ENCODE measurements around the gene SRP68.

DNA sequence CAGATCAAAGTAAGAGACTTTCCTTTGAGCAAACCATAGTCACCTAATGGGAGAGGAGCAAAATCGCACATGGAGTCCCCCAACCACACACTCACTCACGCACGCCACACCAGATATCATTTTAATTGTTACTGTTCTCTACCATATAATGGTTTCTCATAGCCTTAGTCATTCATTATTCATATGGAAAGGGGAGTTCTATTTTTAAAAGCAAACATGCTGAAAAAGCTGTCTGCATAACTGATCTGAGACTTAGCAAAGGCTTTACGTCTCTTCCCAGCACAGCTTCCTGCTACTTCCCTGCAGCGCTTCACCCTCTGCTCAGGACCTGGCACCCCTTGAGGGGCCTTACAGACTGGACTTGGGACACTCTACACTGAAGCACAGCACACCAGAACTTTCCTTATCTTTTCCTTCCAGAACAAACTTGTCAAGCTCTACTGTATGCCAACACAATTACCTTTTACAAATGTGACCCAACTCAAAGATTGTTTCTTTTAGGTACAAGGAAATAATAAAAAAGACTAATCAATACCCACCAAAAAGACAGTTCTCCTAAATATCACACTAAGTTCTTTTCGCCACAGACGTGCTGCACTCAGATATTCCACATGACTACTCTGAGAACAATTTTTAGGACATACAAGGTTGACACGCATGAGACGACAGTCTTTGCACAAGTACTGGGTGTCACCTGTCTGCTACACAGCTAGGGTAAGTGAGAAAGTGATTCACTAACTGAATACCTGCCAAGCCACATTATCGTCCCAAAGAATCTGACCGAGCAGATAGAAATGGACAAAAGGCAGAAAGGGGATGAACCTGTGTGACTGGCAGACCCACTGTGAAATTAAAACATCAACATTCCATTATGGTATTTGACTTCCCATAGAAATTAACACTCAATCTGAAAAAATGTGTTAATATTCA, 21.5 kb downstream of the SRP68 start:
- TF ChIP-seq, protein P1, sequence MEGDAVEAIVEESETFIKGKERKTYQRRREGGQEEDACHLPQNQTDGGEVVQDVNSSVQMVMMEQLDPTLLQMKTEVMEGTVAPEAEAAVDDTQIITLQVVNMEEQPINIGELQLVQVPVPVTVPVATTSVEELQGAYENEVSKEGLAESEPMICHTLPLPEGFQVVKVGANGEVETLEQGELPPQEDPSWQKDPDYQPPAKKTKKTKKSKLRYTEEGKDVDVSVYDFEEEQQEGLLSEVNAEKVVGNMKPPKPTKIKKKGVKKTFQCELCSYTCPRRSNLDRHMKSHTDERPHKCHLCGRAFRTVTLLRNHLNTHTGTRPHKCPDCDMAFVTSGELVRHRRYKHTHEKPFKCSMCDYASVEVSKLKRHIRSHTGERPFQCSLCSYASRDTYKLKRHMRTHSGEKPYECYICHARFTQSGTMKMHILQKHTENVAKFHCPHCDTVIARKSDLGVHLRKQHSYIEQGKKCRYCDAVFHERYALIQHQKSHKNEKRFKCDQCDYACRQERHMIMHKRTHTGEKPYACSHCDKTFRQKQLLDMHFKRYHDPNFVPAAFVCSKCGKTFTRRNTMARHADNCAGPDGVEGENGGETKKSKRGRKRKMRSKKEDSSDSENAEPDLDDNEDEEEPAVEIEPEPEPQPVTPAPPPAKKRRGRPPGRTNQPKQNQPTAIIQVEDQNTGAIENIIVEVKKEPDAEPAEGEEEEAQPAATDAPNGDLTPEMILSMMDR (IDR thresholded peaks at IDR 0.05; ENCODE audit: control extremely low read depth in 1 of 3, insufficient read depth in 1 of 3, low read depth in 1 of 3, low read length in 3 of 3): no peak
- TF ChIP-seq POLR2A (IDR thresholded peaks at IDR 0.05; ENCODE audit: control extremely low read depth in 1 of 2, low read depth in 2 of 2, low read length in 2 of 2): no peak
- TF ChIP-seq, protein P2, sequence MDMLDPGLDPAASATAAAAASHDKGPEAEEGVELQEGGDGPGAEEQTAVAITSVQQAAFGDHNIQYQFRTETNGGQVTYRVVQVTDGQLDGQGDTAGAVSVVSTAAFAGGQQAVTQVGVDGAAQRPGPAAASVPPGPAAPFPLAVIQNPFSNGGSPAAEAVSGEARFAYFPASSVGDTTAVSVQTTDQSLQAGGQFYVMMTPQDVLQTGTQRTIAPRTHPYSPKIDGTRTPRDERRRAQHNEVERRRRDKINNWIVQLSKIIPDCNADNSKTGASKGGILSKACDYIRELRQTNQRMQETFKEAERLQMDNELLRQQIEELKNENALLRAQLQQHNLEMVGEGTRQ (IDR thresholded peaks at IDR 0.05; ENCODE audit: low read length): no peak
- TF ChIP-seq RFX5 (IDR thresholded peaks at IDR 0.05; ENCODE audit: borderline replicate concordance, low read depth, low read length): no peak
- no peak for TF ChIP-seq POLR2AphosphoS5 (IDR thresholded peaks at IDR 0.05; ENCODE audit: low read depth, low read length)
- no peak for TF ChIP-seq TAF1 (IDR thresholded peaks at IDR 0.05; ENCODE audit: low read depth, low read length)
- no peak for TF ChIP-seq BCL11A (IDR thresholded peaks at IDR 0.05; ENCODE audit: low read depth in 2 of 2, low read length in 2 of 2)
- no peak for TF ChIP-seq CEBPB (IDR thresholded peaks at IDR 0.05; ENCODE audit: low read depth, low read length)
- TF ChIP-seq RAD21 (IDR thresholded peaks at IDR 0.05 in 1 of 2, conservative IDR thresholded peaks at IDR 0.05 in 1 of 2; ENCODE audit: low read depth in 2 of 2, low read length in 2 of 2): no peak
- TF ChIP-seq CHD2 (IDR thresholded peaks at IDR 0.05; ENCODE audit: low read length): no peak
- no peak for TF ChIP-seq EZH2 (IDR thresholded peaks at IDR 0.05; ENCODE audit: low read depth, low read length, severe bottlenecking)
- TF ChIP-seq CBX8 (IDR thresholded peaks at IDR 0.05; ENCODE audit: borderline replicate concordance, low read depth, low read length): no peak
- TF ChIP-seq TCF12 (IDR thresholded peaks at IDR 0.05; ENCODE audit: low read depth, low read length): no peak
- TF ChIP-seq JUND (IDR thresholded peaks at IDR 0.05; ENCODE audit: low read length): no peak

Measured in H1 (cell line).